ENCODE measurements around the gene RNASE4.
A peak's percentile ranks its signal among the peaks of the same experiment; 100 is the strongest.

RNASE4 gene

GRCh38 chr14:20676072-20676471 lies 8.3 kb upstream of the RNASE4 start:
- no peak for DNase-seq

- peak; percentile 3 to 19 for DNase-seq
These were observed 4.5 kb upstream of the RNASE4 start for GRCh38 chr14:20679907-20680306.

GRCh38 chr14:20680363-20680762 lies 4.0 kb upstream of the RNASE4 start:
- no peak for DNase-seq

GRCh38 chr14:20680843-20681347 lies 3.5 kb upstream of the RNASE4 start:
- DNase-seq = no peak

- peak; percentile 57 to 78 for DNase-seq
These were observed 2.8 kb upstream of the RNASE4 start for GRCh38 chr14:20681348-20682126.

GRCh38 chr14:20682127-20682434 lies 2.3 kb upstream of the RNASE4 start:
- DNase-seq = no peak

GRCh38 chr14:20682435-20683124 lies 1.8 kb upstream of the RNASE4 start:
- peak; percentile 78 to 86 for DNase-seq

- DNase-seq = peak; percentile 74 to 79
These were observed 1.1 kb upstream of the RNASE4 start for GRCh38 chr14:20683125-20683890.

- DNase-seq = no peak
These were observed 499 bp downstream of the RNASE4 start for GRCh38 chr14:20684662-20685456.

GRCh38 chr14:20686386-20687143 lies 2.2 kb downstream of the RNASE4 start:
- DNase-seq = no peak

- DNase-seq = no peak
These were observed 3.2 kb downstream of the RNASE4 start for GRCh38 chr14:20687362-20688166.

- no peak for DNase-seq
These were observed 3.9 kb downstream of the RNASE4 start, which contains the start of gene ANG for GRCh38 chr14:20688167-20688839. ANG (plus strand) TSS chr14:20688764; CDS start chr14:20693565, 4,801 bp downstream.

- peak; percentile 67 to 72 for DNase-seq
These were observed 6.7 kb downstream of the RNASE4 start for GRCh38 chr14:20690848-20691640.

- no peak for DNase-seq
These were observed 7.9 kb downstream of the RNASE4 start for GRCh38 chr14:20692116-20692751.

GRCh38 chr14:20696764-20697163 lies 12.4 kb downstream of the RNASE4 start:
- DNase-seq = no peak

GRCh38 chr14:20697273-20698017 lies 13.1 kb downstream of the RNASE4 start:
- DNase-seq = peak; percentile 9 to 74

- DNase-seq = no peak
These were observed 13.6 kb downstream of the RNASE4 start for GRCh38 chr14:20698018-20698329.

GRCh38 chr14:20698934-20699333 lies 14.6 kb downstream of the RNASE4 start:
- DNase-seq = no peak
